Measurements from ENCODE around the gene MACROD2.
A peak's percentile ranks its signal among the peaks of the same experiment; 100 is the strongest.

Gene MACROD2

DNA sequence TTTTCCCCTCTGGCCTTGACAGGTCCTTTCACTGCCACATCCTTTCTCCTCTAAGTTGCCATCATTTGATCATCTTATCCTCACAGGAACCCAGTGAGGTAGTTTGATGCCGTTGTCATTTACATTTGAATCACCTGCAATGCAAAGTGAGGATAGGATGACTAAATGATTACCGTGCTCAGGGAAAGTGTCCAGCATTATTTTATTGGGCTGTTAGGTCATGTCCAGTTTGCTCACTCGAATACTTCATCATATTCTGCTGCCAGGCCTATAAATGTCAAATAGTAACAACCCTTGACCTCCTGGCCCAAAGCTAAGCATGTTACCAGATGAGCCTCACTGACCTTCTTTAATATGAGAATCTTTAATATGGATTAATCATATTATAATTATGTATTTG is 1410.8 kb downstream of the MACROD2 start:
- no peak for DNase-seq

- no peak for DNase-seq
Observed at GRCh38 chr20:15411781-15412180, 1416.5 kb downstream of the MACROD2 start.

- DNase-seq = no peak
Observed at GRCh38 chr20:15415908-15416307, 1420.6 kb downstream of the MACROD2 start.

- no peak for DNase-seq
Observed at GRCh38 chr20:15419856-15420255, 1424.5 kb downstream of the MACROD2 start.

GRCh38 chr20:15422966-15423365 is 1427.7 kb downstream of the MACROD2 start:
- DNase-seq = no peak

DNA sequence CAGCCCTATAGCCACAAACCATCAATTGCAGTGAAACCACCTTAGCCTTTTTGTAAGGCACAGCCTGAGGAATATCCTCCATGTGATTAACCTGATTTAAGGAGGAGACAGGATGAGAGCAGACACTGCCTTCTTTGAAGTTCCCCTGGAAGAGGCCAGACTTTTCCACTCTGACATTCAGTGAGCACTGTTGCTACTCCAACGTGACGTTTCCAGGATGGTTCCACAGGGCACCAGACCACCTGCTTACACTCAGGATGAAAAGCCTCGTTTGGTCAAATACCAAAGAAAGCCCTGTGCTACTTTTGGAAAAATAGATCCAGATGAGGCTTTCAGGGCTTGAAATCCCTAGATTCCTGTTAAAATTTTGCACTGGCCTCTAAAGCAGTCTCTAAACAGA is 1444.2 kb downstream of the MACROD2 start:
- DNase-seq = no peak

DNA sequence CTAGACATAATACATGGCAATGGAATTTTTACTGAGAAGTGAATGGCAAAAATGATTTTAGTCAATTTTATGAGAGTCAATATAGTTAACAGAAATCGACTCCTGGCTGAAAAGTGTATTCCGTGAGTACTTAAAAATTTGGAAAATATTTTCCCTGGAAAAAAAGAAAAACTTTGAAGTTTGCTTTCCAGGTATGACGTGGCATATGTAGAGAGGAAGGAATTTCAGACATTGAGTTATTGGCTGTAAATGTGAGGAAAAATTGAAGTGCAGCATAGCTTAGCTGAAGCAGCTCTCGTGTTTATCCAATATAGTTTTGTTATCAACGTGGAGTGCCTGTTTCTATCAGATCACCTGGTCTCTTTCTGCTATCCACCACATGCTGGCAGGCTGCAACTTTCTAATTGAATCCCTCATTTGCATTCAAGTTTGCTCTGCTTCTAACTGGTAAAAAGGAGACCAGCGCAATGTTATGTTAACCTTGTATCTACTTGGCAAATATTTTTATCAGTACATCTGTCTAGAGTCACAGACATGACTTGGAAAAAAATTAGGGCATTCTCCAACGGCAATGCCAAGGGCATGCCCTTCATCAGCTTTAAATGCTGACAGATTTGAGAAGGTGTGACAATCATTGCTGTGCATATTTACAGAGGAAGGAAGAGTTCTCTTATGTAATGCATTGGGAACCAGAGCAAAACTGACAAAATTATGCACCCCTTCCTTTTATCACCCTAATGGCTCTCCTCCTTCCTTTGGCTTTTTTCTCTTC is 1444.9 kb downstream of the MACROD2 start:
- no peak for DNase-seq

DNA sequence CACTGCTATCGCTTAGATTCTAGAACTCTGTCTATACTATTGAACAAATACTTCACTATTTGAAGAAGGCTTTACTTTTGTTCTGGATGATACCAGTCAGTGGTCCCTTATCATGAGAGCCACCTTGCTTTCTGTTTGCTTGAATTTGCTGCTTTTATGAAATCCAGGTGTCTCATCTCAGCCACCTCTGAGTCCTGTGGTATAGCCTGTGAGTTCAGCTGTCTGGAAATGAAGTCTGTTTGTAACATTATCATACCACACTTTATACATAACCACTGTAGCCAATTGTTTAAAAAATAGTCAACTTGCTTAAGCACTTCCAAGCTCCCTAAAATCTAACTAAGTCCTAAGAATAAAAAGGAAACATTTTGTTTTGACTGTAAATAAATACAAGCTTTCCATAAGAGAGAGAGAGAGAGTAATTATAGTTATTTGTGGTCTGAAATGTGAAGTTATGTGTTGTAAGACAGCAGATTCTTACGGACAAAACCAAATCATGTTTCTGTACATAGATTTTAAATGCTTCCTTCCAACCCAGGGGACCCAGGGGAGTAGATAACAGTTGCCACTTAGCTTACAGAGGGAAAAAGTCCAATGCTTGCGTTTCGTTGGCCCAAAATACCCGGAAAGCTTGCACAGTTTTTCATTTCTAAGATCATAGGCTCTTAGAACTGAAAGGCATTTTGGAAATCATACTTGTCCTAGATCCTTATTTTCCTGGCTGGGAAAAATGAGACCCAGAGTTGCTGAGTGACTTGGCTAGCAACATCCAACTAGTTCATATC is 1449.9 kb downstream of the MACROD2 start:
- no peak for DNase-seq

- no peak for DNase-seq
Observed at GRCh38 chr20:15446373-15446772, 1451.1 kb downstream of the MACROD2 start.

DNA sequence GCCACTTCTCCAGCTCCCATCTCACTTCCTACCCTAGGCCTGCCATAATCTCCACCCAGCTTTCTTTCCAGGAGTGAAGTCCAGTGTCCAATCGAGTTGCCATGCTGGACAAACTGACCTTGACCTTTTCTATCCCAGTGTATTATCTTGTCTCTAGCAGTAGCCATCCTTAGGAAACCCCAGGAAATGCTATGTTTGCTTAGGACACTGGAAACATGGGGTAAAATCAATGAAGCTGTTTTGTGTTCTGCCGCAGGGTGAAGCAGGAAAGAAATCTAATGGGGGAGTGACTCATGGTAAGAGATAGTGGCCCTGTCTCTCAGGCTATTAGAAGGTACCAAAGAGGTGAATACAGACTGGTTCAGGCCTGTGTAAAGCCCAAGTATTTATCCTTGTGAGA is 1452.2 kb downstream of the MACROD2 start:
- DNase-seq = no peak

DNA sequence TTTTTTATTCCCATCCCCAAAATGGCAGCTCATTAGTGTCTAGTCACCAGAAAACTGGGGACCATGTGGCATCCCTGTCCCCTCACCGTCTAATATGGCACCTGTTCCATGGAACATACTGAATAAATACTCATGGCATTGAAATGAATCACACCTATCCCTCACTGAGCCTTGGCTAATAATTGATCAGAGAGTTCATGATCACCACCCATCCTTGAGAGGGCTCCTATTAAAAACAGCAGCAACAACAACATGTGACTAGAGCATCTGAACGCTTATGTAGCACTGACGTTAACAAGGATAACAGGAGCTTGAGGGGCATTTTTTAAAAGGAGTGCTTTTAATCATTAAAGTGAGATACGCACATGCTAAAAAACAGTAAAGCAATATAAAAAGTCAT is 1453.7 kb downstream of the MACROD2 start:
- no peak for DNase-seq

- DNase-seq = no peak
Observed at GRCh38 chr20:15451241-15451640, 1455.9 kb downstream of the MACROD2 start.

DNA sequence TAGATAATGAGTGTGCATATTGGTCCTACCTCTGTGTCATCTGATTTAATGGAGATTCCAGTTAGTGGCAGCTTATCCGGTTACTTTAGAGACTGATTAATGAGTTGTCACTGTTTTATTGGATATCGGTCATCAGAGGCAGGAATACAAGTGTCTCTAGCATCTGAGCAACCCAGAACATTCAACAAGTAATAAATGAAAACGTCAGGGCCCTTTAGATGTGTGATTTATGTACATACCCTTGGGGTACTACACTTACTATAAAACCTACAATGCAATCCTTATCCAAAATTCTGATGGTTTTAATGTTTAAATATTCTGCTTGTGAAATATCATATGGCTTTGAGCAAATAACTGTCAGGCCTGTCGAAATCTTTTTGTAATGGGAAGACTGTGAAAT is 1460.0 kb downstream of the MACROD2 start:
- peak in 1 of 2 donors; percentile 5 for DNase-seq

DNA sequence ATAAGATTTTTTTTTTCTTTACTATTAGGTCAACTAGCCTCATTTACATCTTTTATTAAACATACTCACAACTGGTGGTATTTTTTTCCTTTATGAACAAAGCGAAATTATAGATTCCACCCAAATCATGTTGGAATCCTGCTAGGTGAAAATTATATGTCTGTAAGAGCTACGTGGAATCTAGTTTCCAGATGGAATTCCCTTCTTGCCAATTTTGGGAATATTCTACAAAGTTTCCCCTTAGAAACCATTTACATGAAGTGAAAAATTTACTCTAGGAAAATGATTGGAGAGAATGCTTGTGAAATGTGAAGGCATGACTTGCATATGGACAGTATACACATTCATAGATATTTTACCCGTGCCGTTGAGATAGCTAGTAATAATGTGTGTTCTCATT is 1466.6 kb downstream of the MACROD2 start:
- no peak for DNase-seq

GRCh38 chr20:15475483-15475882 is 1480.2 kb downstream of the MACROD2 start:
- DNase-seq = no peak

- DNase-seq = no peak
Observed at GRCh38 chr20:15476186-15476585, 1480.9 kb downstream of the MACROD2 start.

DNA sequence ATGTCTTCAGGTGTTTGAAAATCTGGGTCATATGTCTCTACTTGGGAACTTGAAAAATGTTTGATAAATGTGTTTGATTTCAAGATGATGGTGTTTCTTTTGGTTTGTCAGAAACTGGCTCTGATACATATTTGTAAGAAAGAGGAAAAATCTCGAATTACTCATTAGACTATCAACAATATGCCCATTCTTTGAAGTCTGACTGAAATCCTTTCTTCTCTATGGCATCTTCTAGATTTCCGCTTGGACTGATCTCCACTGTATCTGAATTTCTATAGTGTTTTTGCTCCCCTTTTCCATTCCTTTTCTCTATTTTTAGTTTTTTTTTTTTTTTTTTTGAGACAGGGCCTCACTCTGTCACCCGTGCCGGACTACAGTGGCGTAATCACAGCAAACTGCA is 1481.5 kb downstream of the MACROD2 start:
- no peak for DNase-seq

GRCh38 chr20:15482525-15482924 is 1487.2 kb downstream of the MACROD2 start:
- no peak for DNase-seq

- no peak for DNase-seq
Observed at GRCh38 chr20:15485519-15485918, 1490.2 kb downstream of the MACROD2 start.

DNA sequence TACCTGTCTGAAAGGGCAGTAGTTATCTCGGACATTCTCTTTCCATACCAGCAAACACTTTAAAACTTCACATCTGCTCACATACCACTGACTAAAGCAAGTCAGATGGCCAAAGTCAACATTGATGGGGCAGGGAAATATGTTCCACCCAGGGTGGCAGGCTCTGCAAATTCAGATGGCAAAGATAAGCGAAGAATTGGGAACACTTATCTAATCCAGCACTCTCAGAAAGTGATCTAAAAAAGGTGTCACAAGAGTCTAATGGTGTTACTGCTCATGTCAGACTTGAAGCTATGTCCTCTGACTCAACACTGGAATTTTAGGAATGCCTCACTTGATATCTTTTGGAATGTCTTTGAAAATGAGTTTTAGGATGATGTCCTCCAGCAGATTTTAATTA is 1491.7 kb downstream of the MACROD2 start:
- DNase-seq = no peak

DNA sequence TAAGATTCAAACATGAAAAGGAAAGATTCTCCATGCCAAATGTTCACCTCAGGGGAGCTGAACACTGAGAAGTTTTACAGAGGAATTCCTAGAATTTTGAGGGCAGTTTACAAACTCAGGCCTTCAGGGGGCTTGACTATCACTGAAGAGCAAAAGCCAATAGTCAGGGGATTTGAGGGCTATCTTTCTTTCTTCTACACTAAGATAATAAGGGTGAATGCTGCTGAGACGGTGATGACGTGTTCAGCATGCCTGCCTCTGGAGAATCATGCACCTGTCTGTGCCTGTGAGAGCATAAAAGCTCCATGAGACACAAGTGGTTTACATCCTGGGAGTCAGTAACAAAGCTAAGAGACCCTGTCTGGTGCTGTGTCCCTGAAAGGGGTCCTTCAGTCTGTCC is 1492.4 kb downstream of the MACROD2 start:
- DNase-seq = no peak

DNA sequence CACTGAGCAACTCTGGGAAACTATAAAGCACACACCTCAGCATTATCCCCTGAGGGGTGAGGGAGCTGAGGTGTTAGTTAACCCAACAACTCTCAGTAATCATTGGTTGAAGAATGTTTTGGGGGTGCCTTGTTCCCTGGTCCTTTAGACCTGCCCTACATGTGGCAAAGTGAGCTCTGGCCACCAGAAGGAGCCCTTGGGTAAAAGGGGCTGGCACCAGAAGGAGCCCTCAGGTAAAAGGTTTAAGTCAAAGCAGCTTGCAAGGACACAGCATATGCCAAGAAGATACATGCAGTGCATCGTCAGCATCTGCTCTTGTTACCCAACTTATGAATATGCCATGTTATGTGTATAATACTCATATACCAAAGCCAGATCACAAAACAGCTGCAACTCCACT is 1496.3 kb downstream of the MACROD2 start:
- DNase-seq = no peak

DNA sequence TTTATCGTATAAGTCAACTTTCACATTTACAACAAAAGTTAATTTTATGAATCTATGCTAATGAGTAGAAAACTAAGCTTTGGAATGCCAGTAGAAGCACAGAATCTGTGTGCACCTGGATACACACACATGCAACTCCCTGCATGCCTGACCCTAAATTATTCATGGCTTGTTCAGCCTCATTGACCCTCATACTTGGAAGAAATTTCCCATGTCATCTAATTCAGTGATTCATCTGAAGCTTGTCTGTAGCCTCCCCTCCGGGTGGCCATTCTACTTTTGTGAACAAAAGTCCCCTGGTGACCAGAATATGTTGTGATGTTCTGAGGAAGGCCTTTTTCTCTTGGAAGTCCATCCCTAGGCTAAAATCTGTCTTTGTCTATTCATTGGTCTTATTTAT is 1499.5 kb downstream of the MACROD2 start:
- DNase-seq = no peak

DNA sequence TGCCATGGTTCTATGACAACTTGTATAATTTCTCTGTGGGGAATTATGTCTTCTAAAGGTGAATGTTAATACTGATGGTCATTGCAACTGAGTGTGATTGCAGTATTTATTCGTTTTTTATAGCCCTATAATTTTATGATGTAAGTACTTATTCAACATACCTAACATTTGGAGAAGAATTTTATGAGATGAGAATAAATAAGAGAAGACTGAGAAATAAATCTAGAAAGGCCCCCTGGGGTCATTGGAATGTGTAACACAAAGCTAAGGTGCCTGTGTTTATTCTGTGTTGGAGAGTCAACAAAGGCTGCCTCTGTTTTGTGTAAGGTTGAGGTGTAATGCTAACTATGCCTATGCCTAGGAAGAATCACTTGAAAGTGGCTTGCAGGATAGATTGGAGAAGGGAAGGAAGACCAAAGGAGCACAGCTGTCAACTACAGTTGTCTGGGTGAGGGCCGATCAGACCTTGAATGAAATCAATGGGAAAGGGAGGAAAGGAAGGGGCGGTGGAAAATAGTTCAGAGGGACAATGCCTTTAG is 1501.3 kb downstream of the MACROD2 start:
- no peak for DNase-seq
